Non-pigmented ciliary epithelial cell (primary cell): ENCODE data around the gene SAMD10.
"Not testable (repeated sequence)": the region's sequence is repeated elsewhere in the genome, so short reads cannot be mapped to it uniquely, and the experiment has no call there.

Experiments
- DNase-seq: peaks from one replicate; pipeline ENCODE4 v3.0.0-alpha.2; 2010; ENCODE audit warnings: low read depth

Gene SAMD10

DNA sequence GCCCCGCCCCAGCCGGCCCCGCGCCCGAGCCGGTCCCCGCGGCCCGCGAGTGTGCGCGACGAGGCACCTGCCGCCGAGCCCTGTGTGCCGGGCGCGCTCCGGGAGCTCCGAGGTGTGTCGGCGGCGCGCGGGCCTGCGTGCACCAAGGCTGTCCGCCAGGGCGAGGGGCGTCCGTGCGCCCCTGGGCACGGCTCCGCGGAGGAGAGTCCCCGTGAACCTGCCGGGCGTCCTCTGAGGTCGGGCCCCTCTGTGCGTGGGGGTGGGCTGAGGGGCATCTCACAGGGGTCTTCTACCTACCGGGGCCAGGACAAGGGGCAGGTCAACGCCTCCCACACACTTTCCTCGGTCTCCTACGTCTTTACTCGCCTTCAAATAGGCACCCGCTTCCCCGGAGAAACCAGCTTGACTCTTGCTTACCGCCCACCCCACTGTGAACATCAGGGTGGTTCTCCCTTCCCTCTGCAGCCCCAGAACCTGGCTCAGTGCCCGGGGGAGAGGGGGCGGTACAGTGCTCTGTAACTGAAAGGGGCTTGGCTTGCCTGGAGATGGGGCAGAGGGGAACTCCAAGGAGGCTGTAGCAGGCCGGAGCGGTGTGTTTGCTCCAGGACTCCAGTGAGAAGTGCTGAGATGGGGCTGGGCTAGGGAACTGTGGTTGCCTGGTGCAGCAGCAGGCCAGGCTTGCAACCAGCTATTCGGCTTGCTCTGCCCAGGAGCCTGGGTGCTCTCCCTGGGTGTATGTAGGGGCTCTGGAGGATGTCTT lies at the start of gene SAMD10:
Gene SAMD10 (minus strand): TSS at position 86 of the 760 bp plus-strand sequence. CDS start 175 bp downstream, outside the sequence.
- DNase-seq, result no peak

DNA sequence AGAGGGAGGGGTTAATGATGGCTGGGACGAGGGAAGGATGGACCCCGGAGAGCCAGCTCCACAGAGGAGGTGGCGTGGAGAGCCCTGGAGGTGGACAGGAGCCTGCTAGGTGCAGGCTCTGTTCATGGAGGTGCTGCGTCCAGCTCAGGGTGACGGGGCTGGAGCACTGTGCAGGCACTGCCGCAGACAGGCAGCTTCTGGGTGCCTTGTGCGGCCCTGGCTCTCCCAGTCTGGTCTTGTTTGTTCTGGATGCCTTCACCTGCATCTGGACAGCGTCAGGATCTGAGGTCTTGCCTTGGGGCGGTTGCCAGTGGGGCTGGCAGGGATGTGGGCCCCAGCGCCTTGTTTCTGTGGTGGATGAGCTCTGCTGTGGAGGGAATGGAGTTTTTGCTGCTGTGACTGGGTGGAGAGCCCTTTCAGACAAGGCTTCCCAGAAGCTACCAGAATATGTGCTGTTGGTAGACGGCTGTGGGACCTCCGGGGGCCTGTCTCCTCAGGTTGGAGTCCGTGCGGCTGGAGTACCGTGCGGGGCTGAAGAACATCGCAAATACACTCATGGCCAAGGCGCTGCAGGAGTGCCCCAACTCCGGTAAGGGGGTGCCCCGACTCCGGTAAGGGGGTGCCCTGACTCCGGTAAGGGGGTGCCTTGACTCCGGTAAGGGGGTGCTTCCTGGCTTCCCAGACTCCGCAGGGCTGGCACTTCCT lies 48.7 kb upstream of the SAMD10 start:
- DNase-seq, result no peak

DNA sequence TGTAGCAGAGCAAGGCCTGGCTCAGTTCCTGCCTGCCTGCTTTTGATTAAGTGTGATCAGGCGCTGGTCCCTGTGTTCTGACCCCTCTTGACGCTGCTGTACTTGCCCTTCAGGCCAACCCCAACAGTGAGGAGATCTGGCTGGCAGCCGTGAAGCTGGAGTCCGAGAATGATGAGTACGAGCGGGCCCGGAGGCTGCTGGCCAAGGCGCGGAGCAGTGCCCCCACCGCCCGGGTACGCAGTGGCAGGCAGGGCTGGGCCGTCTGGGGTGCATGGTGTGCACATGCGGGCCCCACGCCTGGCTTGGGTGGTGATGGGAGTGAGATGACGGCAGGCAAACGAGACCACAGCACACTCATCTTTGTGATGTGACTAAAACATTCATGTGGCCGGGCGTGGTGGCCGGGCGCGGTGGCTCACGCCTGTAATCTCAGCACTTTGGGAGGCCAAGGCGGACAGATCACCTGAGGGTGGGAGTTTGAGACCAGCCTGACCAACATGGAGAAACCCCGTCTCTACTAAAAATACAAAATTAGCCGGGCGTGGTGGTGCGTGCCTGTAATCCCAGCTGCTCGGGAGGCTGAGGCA lies 46.5 kb upstream of the SAMD10 start:
- DNase-seq, result no peak

DNA sequence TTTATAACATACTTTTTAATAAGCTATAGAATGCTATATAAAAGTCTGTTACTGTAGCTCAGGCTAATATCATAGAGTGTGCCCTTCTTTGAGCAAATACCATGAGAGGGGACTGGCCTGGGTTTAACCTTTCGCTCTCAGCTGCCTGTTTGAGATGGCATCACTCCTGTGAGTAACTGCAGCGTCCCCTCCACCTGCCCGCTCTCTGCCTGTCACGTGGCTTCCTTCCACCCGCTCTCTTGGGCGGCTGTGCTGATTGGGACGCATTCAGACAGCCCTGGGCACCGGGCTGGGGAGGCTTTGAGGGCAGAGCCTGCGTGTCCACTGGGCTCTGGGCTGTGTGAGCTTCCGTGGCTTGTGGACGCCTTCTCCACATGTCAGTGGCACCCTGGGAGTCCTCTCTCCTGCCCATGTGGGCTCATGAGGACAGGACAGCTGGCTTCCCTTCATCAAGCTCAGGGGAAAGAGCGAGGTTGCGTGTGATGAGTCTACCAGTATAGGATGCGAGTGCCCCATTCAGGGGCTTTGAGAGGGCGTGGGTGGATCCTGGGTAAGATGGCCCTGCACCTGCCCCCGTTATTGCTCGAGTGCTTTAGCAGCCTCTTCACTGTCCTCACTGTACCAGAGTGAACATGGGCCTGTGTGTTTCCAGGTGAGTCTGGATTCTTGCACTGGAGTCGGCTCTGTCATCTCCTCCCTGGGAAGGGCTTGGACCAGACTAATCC lies 45.8 kb upstream of the SAMD10 start:
- DNase-seq, result no peak

DNA sequence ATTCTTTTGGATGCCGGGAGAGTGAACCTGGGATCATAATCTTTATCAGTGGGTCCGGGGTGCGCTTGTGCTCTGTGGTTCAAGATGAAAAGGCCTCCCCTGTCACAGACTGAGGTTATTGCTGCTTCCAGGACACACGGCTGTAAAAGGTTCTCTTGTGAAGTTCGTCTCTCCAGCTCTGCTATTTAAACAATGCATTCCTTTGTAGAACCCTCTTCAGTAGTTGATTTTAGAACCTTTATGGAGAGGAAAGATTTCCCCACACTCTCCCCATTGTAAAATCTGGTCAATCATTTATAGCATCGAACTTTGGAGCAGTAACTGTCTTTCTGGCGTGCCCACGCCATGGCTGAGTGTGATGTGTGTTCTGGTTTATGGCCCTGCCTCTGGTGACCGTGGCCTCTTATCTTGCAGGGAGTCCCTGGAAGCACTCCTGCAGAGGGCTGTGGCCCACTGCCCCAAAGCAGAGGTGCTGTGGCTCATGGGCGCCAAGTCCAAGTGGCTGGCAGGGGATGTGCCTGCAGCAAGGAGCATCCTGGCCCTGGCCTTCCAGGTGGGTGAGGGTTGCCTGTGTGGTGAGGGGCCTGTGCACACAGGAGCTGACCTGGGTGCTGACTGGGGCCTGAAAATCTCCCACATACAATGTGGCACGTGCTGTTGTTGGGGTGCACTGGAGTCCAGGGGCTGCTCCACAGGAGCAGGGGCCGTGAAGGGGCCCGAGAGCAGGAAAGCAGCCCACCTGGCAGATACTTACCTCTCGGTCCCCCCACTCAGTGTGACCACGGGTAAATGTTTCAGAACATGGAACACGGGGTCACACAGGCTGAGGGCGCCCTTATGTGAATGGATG lies 44.9 kb upstream of the SAMD10 start:
- no peak for DNase-seq

DNA sequence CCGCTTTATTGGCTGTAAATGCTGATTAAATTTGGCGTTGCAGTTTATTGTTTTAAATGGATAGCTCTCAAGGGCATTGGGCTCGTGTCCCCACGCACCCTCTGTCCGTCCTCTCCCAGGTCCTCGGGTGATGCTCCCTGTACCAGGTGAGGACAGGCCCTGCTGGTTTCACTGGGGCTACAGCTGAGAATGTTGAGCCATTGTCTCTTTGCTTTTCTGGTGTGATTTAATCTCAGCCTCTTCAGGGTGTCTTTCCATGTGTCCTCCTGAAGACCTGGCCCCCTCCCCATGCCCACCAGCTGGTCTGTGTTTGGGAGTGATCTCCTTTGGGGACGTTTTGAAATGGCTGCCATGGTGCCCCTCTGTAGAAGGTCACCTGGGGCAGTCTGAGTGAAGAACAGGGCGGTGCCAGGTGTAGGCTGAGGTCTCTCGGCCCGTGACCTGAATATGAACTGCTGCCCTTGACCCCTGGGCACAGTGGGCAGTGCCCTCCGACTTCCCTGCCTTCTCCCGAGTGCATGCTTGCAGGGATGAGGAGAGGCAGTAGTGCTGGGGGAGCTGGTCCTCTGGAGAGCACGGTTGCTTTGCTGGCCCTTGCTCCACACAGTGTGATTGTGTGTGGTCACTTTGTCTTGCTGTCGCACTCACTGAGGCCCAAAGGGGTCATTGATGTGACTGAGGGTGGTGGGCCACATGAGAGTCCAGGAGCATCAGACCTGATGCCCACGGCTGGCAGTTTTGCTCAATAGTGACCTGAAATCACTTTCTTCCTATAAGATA lies 44.1 kb upstream of the SAMD10 start:
- no peak for DNase-seq

DNA sequence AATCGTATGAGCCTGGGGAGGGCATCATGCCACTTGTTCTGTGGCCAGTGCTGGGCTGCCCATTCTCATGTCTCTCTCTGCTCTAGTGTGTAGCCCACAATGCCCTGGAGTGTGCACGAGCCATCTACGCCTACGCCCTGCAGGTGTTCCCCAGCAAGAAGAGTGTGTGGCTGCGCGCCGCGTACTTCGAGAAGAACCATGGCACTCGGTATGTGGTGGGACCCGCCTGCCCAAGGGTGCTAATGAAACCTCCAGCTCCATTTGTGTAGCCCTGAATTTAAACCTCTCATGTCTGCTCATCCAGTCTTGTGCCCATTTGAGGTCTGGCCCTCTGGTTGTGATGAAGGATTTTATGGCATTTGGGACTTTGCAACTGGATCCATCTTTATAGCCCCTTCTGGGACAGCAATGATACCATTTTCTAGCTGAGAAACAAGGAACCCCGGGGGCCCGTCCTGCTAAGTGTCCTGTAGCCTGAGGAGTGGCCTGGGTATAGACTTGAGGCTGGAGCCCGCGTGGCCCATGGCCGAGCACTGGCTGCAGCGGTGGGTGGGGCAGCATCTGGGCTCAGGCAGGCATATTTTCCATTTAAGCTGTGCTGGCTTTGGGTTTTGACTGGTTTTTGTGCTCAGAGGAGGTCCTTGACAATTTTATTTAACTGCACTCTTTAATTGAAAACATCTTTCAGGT lies 43.4 kb upstream of the SAMD10 start:
- DNase-seq, result no peak

DNA sequence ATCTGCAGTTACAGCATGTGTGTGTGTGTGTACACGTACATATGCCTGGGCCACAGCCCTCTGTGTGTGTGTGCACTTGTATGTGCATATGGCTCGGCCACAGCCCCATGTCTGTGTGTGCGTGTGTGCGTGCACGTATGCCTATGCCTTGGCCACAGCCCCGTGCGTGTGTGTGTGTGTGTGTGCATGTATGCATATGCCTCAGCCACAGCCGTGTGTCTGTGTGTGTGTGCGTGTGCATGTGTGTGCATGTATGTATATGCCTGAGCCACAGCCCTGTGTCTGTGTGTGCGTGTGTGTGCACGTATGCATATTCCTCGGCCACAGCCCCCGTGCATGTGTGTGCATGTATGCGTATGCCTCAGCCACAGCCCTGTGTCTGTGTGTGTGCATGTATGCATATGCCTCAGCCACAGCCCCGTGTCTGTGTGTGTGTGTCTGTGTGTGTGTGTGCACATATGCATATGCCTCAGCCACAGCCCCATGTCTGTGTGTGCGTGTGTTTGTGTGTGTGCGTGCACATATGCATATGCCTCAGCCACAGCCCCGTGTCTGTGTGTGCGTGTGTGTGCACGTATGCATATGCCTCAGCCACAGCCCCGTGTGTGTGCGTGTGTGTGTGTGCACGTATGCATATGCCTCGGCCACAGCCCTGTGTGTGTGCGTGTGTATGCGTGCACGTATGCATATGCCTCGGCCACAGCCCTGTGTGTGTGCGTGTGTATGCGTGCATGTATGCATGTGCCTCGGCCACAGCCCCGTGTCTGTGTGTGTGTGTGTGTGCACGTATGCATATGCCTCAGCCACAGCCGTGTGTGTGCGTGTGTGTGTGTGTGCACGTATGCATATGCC lies 41.9 kb upstream of the SAMD10 start:
- no peak for DNase-seq

DNA sequence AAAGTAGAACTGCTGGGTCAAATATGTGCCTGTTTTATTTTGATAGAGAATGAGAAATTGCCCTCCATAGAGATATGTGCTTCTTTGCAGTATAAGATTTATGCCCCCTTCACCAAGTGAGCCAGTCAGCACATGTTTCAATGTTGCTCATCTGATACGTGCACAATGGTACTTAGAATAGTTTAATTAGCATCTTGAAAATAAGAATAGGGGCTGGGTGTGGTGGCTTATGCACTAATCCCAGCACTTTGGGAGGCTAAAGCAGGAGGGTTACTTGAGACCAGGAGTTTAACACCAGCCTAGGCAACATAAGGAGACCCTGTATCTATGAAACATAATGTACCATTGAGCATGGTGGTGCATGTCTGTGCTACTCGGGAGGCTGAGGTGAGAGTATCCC lies 36.2 kb upstream of the SAMD10 start:
- DNase-seq, result no peak

DNA sequence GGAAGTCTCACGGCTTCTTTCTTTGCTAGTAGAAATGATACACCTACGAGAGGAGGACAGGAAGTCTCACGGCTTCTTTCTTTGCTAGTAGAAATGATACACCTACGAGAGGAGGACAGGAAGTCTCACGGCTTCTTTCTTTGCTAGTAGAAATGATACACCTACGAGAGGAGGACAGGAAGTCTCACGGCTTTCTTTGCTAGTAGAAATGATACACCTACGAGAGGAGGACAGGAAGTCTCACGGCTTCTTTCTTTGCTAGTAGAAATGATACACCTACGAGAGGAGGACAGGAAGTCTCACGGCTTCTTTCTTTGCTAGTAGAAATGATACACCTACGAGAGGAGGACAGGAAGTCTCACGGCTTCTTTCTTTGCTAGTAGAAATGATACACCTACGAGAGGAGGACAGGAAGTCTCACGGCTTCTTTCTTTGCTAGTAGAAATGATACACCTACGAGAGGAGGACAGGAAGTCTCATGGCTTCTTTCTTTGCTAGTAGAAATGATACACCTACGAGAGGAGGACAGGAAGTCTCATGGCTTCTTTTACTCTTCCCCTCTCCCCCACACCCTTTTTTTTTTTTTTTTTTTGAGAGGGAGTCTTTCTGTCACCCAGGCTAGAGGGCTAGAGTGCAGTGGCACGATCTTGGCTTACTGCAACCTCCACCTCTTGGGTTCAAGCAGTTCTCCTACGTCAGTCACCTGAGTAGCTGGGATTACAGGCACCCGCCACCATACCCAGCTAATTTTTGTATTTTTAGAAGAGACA lies 33.1 kb upstream of the SAMD10 start:
- not testable (repeated sequence) for DNase-seq

DNA sequence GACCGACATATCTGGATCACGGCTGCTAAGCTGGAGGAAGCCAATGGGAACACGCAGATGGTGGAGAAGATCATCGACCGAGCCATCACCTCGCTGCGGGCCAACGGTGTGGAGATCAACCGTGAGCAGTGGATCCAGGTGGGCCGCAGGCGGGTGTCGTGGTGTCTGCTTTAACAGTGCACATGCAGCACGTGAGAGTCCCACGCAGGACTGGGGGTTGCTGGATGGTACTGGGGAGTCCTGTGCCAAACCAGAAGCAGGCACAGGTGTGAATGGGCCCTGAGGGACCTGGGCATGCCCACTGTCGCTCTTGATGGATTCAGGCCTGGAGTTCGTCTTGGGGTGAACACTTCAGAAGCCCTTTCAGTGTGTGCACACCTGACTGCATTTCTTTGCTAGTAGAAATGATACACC lies 31.9 kb upstream of the SAMD10 start:
- DNase-seq, result no peak

DNA sequence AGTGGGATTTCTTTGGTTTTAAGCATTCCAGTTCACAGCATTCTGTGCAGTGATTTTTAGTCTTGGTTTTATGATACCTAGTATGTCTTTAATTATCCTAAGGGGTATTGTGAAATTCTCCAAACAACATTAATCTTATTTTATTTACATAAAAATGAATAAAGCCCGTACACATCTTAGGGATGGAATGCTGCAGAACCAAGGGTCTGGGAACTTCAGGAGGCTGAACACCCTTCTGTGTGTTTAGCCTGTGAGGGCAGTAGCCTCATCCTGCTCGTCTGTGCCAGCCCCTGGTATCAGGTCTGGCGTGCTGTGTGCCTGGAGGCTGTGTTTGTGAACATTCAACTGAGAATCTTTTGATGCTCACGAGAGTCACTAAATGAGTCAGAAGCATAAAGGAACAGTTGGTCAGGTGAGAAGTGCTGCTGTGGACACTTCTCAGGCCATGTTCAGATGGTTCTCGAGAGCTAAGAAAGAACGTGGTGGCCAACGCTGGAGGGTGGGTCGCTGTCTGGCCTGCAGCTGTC lies 31.3 kb upstream of the SAMD10 start:
- no peak for DNase-seq

DNA sequence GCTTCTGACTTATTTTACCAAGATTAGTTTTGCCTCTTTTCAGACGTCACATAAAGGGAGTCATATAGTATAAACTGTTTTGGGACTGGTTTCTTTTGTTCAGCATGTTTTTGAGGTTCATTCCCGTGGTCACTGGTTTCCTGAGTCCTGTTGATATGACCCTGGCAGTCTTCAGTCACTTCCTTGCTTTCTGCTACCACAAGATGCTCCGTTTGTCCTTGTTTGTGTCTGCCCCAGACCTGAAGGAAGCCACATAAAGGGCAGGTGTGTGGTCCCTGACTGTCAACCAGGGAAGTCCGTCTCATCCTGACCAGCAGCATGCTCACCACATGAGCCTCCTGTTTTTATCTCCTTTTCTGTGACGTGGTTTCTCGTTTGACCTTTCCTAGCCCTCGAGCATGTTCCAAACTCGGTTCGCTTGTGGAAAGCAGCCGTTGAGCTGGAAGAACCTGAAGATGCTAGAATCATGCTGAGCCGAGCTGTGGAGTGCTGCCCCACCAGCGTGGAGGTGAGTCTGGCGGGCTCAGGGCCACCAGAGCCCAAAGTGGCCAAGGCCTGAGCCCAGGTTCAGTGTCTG lies 30.5 kb upstream of the SAMD10 start:
- no peak for DNase-seq

DNA sequence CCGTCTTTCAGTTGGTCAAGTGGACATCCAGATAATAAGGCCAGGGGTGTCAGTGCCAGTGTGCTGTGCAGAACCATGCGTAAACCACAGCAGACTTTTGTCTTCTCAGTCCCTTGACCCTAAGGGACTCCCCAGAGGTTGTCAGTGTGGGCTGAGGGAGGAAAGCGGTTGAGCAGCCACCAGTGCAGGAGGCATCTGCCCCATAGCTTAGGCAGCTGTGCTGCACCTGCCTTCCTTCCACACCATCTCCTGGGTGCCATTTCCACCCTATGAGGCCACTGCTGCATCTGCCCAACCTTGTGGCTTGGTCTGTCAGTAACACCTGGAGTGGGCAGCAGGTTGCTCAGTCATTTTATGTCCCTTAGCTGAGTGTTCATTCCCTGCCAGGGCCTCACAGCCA lies 27.5 kb upstream of the SAMD10 start:
- DNase-seq, result no peak

DNA sequence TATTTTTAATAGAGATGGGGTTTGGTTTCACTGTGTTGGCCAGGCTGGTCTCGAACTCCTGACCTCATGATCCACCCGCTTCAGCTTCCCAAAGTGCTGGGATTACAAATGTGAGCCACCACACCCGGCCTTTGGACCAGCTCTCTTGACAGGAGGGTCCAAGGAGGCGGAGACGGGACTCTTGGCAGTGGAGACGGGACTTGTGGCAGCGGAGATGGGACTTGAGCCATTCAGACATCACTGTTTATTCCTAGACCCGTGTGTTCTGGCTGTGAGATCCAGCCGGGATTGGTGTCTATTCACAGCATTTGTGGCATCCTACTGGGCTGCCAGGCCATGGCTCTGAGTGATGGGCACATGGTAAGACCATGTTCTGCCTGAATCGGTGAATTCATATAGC lies 27.0 kb upstream of the SAMD10 start:
- DNase-seq, result no peak

DNA sequence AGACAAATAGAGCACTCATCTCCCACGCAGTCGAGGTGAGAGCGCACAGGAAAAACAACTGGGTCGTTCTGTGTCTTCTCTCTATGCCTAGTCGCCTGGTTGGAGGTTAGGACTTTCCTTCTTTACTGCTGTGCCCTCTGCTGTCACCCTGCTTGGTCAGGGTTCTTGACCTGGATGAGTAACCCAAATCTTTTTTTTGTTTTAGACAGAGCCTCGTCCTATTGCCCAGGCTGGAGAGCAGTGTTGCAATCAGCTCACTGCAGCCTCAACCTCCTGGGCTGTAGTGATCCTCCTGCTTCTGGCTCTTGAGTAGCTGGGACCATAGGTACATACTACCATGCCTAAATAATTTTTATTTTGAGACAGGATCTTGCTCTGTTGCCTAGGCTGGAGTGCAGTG lies 26.0 kb upstream of the SAMD10 start:
- DNase-seq, result no peak

DNA sequence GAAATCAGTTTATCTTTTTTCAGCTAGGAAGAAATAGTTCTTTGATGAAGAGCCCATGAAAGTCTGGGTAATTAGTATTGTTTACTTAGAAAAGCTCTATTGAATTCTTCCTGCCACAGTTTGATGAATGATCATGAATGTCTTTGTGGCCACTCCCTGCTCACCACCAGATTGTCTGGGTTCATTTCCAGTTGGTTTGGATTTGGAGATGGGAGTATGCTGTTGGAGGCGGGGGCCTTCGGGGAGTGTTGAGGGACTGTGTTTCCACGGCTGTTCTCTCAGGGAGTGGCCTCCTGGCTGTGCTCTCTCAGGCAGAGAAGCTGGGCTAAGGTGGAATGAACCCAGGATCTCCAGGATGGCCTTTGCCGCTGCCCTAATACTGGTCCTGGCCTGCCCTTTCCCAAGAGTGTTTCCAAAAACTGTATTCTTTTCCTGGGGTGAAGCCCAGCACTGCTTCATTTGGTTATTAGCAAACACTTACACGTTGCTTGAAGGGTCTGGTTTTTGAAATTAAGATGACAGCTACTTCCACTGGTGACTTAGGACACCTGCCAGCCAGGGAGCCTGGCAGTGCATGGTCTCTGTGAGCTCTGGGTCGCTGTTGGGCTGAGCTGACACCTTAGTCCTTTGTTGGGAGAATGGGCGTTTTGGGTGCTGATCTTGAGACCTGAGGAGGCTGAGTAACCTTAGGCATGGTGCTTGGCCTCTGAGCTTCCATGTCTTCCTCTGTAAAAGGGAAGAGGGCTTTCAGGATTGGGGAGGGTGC lies 24.7 kb upstream of the SAMD10 start:
- no peak for DNase-seq
